ENCODE results near the gene HERC3. TPM values are rescaled to one million over a fixed set of nuclear protein-coding genes. Genes with fewer than 3 reads are reported as not detected.

HERC3 gene
- total RNA-seq, 1 experiment from 2014 or later: 5.5 TPM

- TF ChIP-seq JAZF1 (CRISPR knock-in tag; IDR thresholded peaks at IDR 0.05): no peak
- TF ChIP-seq, protein P1, sequence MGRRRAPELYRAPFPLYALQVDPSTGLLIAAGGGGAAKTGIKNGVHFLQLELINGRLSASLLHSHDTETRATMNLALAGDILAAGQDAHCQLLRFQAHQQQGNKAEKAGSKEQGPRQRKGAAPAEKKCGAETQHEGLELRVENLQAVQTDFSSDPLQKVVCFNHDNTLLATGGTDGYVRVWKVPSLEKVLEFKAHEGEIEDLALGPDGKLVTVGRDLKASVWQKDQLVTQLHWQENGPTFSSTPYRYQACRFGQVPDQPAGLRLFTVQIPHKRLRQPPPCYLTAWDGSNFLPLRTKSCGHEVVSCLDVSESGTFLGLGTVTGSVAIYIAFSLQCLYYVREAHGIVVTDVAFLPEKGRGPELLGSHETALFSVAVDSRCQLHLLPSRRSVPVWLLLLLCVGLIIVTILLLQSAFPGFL (CRISPR knock-in tag; IDR thresholded peaks at IDR 0.05; ENCODE audit: borderline replicate concordance): no peak
- TF ChIP-seq ZNF138 (CRISPR knock-in tag; conservative IDR thresholded peaks at IDR 0.05): no peak
- TF ChIP-seq, protein P2, sequence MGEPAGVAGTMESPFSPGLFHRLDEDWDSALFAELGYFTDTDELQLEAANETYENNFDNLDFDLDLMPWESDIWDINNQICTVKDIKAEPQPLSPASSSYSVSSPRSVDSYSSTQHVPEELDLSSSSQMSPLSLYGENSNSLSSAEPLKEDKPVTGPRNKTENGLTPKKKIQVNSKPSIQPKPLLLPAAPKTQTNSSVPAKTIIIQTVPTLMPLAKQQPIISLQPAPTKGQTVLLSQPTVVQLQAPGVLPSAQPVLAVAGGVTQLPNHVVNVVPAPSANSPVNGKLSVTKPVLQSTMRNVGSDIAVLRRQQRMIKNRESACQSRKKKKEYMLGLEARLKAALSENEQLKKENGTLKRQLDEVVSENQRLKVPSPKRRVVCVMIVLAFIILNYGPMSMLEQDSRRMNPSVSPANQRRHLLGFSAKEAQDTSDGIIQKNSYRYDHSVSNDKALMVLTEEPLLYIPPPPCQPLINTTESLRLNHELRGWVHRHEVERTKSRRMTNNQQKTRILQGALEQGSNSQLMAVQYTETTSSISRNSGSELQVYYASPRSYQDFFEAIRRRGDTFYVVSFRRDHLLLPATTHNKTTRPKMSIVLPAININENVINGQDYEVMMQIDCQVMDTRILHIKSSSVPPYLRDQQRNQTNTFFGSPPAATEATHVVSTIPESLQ (CRISPR knock-in tag; IDR thresholded peaks at IDR 0.05): no peak
Measured at GRCh38 chr4:88674979-88675378, 82.7 kb downstream of the HERC3 start (continued).

- H3K9me3 Mint-ChIP-seq: no peaks in the 10 kb centered on the region
- ATAC-seq (no peak), DNase-seq (ENCODE audit: low spot score) (no peak)
- 0 out of 2 replicates have a peak, but pooled peaks cover 2% of the 10 kb centered on the region for H3K4me1 Mint-ChIP-seq
- no peak overlapping the region for H3K27ac Mint-ChIP-seq
- H3K27me3 Mint-ChIP-seq (ENCODE audit: low read depth): no peaks in the 10 kb centered on the region
- ChIA-PET POLR2A (no interaction called here), CTCF (no interaction called here)
- H3K4me3 Mint-ChIP-seq: no peak overlapping the region
- TF ChIP-seq, protein P3, sequence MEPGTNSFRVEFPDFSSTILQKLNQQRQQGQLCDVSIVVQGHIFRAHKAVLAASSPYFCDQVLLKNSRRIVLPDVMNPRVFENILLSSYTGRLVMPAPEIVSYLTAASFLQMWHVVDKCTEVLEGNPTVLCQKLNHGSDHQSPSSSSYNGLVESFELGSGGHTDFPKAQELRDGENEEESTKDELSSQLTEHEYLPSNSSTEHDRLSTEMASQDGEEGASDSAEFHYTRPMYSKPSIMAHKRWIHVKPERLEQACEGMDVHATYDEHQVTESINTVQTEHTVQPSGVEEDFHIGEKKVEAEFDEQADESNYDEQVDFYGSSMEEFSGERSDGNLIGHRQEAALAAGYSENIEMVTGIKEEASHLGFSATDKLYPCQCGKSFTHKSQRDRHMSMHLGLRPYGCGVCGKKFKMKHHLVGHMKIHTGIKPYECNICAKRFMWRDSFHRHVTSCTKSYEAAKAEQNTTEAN (CRISPR knock-in tag; IDR thresholded peaks at IDR 0.05): no peak
- TF ChIP-seq ZNF263 (CRISPR knock-in tag; IDR thresholded peaks at IDR 0.05; ENCODE audit: low read depth) (no peak), NFE2L1 (CRISPR knock-in tag; IDR thresholded peaks at IDR 0.05) (no peak), NR3C1 (CRISPR knock-in tag; conservative IDR thresholded peaks at IDR 0.05; ENCODE audit: low read depth) (no peak), GRHL2 (CRISPR knock-in tag; IDR thresholded peaks at IDR 0.05; ENCODE audit: insufficient replicate concordance, severe bottlenecking) (no peak), SOX15 (CRISPR knock-in tag; IDR thresholded peaks at IDR 0.05) (no peak), ZNF423 (CRISPR knock-in tag; IDR thresholded peaks at IDR 0.05) (no peak), JUN (CRISPR knock-in tag; IDR thresholded peaks at IDR 0.05) (no peak), ZNF121 (CRISPR knock-in tag; IDR thresholded peaks at IDR 0.05) (no peak), SP1 (CRISPR knock-in tag; conservative IDR thresholded peaks at IDR 0.05) (no peak), FOXP1 (CRISPR knock-in tag; IDR thresholded peaks at IDR 0.05; ENCODE audit: borderline replicate concordance) (no peak), AFF4 (CRISPR knock-in tag; IDR thresholded peaks at IDR 0.05; ENCODE audit: borderline replicate concordance) (no peak), NFYB (CRISPR knock-in tag; conservative IDR thresholded peaks at IDR 0.05; ENCODE audit: low read depth) (no peak)
- TF ChIP-seq, protein P4, sequence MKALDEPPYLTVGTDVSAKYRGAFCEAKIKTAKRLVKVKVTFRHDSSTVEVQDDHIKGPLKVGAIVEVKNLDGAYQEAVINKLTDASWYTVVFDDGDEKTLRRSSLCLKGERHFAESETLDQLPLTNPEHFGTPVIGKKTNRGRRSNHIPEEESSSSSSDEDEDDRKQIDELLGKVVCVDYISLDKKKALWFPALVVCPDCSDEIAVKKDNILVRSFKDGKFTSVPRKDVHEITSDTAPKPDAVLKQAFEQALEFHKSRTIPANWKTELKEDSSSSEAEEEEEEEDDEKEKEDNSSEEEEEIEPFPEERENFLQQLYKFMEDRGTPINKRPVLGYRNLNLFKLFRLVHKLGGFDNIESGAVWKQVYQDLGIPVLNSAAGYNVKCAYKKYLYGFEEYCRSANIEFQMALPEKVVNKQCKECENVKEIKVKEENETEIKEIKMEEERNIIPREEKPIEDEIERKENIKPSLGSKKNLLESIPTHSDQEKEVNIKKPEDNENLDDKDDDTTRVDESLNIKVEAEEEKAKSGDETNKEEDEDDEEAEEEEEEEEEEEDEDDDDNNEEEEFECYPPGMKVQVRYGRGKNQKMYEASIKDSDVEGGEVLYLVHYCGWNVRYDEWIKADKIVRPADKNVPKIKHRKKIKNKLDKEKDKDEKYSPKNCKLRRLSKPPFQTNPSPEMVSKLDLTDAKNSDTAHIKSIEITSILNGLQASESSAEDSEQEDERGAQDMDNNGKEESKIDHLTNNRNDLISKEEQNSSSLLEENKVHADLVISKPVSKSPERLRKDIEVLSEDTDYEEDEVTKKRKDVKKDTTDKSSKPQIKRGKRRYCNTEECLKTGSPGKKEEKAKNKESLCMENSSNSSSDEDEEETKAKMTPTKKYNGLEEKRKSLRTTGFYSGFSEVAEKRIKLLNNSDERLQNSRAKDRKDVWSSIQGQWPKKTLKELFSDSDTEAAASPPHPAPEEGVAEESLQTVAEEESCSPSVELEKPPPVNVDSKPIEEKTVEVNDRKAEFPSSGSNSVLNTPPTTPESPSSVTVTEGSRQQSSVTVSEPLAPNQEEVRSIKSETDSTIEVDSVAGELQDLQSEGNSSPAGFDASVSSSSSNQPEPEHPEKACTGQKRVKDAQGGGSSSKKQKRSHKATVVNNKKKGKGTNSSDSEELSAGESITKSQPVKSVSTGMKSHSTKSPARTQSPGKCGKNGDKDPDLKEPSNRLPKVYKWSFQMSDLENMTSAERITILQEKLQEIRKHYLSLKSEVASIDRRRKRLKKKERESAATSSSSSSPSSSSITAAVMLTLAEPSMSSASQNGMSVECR (CRISPR knock-in tag; IDR thresholded peaks at IDR 0.05; ENCODE audit: borderline replicate concordance): no peak
- TF ChIP-seq, protein P5, sequence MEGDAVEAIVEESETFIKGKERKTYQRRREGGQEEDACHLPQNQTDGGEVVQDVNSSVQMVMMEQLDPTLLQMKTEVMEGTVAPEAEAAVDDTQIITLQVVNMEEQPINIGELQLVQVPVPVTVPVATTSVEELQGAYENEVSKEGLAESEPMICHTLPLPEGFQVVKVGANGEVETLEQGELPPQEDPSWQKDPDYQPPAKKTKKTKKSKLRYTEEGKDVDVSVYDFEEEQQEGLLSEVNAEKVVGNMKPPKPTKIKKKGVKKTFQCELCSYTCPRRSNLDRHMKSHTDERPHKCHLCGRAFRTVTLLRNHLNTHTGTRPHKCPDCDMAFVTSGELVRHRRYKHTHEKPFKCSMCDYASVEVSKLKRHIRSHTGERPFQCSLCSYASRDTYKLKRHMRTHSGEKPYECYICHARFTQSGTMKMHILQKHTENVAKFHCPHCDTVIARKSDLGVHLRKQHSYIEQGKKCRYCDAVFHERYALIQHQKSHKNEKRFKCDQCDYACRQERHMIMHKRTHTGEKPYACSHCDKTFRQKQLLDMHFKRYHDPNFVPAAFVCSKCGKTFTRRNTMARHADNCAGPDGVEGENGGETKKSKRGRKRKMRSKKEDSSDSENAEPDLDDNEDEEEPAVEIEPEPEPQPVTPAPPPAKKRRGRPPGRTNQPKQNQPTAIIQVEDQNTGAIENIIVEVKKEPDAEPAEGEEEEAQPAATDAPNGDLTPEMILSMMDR (IDR thresholded peaks at IDR 0.05): no peak
- TF ChIP-seq, protein P6, sequence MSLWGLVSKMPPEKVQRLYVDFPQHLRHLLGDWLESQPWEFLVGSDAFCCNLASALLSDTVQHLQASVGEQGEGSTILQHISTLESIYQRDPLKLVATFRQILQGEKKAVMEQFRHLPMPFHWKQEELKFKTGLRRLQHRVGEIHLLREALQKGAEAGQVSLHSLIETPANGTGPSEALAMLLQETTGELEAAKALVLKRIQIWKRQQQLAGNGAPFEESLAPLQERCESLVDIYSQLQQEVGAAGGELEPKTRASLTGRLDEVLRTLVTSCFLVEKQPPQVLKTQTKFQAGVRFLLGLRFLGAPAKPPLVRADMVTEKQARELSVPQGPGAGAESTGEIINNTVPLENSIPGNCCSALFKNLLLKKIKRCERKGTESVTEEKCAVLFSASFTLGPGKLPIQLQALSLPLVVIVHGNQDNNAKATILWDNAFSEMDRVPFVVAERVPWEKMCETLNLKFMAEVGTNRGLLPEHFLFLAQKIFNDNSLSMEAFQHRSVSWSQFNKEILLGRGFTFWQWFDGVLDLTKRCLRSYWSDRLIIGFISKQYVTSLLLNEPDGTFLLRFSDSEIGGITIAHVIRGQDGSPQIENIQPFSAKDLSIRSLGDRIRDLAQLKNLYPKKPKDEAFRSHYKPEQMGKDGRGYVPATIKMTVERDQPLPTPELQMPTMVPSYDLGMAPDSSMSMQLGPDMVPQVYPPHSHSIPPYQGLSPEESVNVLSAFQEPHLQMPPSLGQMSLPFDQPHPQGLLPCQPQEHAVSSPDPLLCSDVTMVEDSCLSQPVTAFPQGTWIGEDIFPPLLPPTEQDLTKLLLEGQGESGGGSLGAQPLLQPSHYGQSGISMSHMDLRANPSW (CRISPR knock-in tag; conservative IDR thresholded peaks at IDR 0.05; ENCODE audit: low read depth): no peak
- H3K36me3 Mint-ChIP-seq: no peaks in the 10 kb centered on the region
Measured at GRCh38 chr4:88675543-88675942, 83.3 kb downstream of the HERC3 start.

Measured in WTC11 (cell line).